ENCODE measurements around the gene PPM1F. TPM values are rescaled to one million over a fixed set of nuclear protein-coding genes. Genes with fewer than 3 reads are reported as not detected.

Gene PPM1F, protein sequence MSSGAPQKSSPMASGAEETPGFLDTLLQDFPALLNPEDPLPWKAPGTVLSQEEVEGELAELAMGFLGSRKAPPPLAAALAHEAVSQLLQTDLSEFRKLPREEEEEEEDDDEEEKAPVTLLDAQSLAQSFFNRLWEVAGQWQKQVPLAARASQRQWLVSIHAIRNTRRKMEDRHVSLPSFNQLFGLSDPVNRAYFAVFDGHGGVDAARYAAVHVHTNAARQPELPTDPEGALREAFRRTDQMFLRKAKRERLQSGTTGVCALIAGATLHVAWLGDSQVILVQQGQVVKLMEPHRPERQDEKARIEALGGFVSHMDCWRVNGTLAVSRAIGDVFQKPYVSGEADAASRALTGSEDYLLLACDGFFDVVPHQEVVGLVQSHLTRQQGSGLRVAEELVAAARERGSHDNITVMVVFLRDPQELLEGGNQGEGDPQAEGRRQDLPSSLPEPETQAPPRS
- total RNA-seq: 156 and 200 TPM in 2 replicates

DNA sequence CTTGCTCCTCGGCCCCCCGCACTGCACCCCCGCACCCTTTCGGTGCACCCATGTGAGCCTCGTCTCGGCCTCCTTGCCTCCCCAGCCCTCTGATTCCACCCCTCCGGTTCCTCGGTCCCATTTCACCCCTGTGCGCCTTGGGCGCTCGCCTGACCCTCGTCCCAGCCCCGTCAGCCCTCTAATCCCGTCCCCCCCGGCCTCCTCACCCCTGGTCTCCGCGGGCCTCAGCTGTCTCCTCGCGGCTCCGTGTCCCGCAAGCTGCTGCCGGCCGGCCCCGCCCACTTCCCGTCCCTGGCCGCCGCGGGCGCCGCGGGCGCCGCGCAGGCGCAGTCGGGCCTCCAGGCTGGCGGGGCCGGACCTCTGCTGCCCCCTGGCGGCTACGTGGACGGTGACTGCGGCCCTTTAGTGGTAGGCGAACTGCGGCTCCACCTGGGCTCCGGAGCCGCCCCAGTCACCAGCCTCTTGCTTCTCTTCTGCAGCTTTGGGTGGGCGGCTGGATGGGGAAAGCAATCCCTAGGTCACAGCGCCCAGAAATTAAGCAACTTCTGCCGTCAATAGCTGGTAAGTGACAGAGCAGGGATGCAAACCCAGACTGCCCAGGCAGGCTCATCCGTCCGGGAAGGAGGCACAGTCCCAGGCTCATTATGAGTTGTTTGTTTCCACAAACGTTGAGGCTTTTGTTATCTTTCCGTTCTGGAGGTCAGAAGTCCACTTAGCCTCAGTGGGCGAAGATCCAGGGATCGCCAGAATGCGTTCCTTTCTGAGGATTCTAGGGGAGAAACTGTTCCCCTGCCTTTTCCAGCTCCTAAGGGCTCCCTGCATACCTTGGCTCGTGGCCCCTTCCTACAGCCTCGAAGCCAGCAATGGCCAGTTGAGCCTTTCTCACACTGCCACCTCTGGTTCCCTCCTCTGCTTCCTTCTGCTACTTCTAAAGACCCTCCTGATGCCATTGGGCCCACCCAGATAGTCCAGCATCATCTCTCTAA lies at the start of gene PPM1F:
Gene PPM1F, minus strand, starts transcription at position 263 of the 986 bp plus-strand sequence. CDS start 6,800 bp downstream, outside the sequence.
- DNase-seq (ENCODE audit: low read depth, low spot score): no peak

DNA sequence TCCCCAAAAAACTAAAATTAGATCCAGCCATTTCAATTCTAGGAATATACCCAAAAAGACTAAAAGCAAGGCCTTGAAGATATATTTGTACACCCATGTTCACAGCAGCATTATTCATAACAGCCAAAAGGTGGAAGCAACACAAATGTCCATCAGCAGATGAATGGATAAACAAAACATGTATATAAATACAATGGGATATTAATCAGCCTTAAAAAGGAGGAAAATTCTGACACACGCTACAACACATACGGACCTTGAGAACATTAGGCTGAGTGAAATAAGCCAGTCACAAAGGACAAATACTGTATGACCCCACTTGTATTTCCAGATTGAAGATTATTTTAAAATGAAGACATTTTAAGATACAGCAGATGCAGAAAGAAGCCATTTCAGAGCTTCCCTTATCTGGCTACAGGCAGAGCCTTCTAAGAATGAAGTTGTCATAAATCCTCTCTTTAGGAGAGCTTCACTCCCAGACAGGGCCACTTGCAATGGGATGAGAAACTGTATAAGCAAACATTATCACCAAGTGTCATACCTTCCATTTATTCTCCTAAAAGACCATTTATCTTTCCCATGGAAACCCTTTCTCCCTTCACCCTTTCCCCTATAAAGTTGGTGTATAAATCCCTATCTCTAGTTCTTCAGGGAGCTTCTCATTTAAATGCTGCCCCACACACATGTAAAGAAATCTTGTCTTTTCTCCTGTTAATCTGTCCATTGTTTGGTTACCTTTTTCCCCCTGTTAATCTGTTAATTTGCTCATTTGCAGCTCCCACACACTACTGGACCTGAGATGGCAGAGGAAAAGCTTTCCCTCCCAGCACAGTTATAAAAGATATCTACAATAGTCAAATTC lies 49.2 kb upstream of the PPM1F start:
- DNase-seq (ENCODE audit: low read depth, low spot score): no peak

DNA sequence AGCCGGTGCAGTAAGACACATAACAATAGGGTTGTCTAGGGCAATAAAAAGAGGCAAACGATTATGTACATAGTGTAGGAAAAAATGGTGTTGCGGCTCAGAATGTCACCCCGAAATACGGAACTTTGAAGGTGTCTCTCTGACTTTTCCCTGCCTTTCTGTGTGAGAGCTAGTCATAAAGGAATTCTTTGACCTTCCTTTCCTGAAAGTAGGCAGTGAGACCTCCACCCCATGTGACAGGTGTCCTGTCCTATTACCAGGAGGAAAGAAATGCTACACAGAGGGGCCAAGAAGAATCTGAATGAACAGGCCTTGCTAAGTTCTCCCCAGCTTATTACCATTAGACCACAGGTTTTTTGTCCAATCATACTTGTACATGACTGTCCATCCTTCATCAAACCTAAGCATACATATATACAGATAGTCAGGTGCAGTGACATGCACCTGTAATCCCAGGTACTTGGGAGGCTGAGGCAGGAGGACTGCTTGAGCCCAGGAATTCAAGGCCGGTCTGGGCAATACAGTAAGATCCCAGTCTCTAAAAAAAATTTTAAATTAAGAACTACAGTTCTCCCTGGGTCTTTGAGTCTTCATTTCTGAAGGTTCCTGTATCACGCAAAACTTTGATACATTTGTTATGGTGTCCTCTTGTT lies 46.1 kb upstream of the PPM1F start:
- no peak for DNase-seq (ENCODE audit: low read depth, low spot score)

DNA sequence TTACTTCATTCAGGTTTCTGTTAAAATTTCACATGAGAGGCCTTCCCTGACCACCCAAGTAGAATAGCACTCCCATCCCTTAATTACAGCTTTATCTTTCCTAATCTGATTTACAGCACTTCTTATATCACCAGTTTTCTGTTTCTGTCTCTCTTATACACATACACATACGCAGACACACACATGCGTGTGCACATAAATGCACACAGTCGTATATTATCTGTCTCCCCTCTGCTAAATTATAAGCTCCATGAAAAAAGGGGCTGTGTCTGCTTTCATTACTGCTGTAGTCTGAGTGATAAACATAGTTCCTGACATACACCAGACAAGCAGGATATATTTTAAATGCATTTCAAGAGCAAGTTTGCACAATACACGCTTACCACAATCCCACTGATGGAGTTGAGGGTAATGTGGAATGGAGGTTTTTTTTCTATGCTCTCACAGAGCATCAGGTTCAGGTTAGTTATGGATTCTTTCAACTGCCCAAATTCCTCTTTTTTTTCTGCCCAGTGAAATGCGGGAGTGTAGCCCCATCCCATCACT lies 43.6 kb upstream of the PPM1F start:
- no peak for DNase-seq (ENCODE audit: low read depth, low spot score)

DNA sequence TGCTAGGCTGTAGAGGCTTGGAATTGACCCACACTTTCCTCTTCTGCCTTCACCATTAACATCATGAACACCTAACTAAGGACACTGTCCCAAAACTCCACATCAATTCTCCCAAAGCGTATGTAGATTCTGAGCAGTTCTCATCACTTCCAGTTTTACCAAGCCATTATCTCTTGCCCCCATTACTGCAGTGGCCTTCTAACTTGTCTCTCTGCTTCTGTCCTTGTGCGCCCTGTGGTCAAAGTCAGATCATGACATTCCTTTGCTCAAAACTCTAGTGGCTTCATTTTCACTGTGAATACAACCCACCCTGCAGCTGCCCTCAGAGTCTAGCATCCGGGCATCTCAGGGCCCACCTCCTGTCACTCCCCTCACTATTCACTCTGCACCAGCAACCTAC lies 43.0 kb upstream of the PPM1F start:
- DNase-seq (ENCODE audit: low read depth, low spot score): no peak

DNA sequence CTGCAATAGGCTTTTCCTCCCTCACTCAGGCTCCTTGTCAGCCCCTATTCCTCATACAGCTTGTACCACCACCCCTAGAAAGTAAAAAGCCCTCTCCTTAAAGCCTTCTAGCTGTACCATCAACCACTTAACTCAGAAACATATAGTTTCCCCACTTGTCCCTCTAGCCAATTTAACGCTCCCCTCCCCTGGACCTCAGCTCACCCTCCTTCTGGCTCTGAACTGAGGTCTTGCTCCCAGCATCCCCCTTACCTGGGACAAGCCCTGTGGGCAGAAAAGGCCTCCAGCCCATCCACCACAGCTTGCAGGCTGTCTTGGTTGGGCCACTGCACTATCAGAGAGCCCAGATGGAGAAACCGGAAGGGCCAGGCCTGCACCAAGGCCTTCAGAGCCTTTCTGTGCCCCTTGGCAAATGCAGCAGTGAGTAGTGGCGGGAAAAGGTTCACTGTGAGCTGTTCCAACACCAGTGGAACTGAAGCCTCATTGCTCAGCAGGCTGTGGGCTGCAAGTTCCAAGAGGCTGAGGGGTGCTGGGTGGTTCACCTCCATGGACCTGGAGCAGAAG lies 42.3 kb upstream of the PPM1F start:
- DNase-seq (ENCODE audit: low read depth, low spot score): no peak

DNA sequence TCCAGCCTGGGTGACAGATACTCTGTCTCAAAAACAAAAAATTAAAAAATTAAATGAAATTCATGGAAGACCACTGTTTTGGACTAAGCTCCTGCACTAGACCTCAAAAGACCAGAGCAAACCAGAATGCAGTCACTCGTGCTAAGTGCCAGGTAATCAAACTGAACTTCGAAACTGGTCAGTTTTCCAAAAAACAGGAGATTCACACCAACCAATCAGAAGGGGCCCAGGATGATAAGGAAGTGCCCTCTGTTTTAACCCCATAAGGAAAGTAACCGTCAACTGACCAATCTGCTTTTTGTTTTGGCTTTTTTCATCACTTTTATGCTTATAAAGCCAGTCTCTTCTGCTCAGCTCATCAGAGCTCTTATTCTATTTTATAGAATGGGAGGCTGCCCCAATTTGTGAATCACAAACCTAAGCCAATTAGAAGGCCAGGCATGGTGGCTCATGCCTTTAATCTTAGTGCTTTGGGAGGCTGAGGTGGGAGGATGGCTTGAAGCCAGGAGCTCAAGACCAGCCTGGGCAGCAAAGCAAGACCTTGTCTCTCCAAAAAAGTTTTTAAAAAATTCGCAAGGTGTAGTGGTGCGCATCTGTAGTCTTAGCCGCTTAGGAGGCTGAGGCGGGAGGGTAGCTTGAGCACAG lies 40.1 kb upstream of the PPM1F start:
- DNase-seq (ENCODE audit: low read depth, low spot score): no peak

DNA sequence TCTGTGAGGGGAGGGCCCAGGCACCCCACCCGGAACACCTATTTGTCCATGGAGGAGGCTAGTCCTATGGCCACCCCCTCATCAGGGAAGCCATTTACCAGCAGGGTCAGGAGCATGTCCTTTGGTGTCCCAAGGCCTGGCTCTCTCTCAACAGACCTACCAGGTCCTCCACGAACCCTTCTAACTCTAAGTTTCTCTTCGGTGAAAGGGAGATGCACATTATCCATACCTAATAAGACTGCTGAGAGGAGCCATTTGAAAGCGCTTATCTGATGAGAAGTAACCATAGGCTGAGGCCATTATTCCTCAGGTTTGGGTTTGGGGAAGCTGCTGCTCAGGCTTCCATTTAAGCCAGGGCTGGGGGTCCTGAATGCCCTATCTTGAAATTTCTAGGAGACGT lies 39.1 kb upstream of the PPM1F start:
- DNase-seq (ENCODE audit: low read depth, low spot score): no peak

DNA sequence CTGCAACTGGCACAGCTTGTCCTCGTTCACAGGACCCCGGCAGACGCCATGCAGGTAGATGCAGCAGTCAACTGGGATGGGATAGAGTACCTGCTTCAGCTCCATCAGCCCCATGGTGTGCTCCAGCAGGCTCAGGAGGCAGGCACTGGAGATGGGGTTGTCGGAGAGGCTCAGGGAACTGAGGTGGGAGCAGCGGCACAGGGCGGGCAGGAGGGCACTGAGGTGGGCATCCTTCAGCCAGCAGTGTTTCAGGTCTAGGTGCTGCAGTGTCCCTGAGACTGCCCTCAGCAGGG lies 38.6 kb upstream of the PPM1F start:
- DNase-seq (ENCODE audit: low read depth, low spot score): no peak

DNA sequence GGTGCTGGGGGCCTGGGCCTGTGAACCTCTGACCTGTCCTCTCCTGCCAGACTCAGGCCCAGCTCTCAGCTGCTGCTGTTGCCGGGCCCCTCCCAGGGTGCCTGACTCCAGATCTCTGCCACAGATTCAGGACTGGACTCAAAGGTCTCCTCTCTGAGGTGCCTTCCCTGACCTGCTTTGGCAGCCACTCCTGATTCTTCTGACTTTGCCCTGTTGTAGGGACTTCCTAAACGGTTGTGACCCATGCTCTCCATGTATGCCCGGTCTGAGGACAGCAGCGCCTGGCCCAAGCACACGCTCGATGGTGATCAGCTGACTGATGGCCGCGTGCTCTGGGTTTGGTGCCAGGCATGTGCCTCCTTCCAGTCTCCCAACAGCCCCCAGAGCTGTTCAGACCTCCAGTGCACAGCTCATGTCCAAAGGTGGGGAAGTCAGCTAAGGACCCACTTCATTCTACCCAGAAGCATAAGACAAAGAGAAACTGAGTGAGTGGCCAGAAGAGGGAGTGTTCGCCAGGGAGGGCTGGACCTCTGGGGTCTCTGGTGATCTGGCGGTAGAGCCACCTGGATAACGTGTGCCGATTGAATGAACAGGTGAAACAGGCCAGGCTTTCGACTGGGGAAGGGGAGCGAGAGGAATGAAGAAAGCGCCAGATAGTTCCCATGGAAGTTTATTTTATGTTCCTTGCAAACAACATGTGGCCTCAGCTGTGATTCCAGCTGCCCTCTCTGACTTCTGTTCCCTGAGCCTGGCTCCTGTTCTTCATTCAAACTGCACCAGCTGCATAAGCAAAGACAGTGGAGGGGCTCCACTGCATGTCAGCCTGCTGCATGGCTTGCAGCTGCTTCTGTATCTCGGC lies 38.0 kb upstream of the PPM1F start:
- no peak for DNase-seq (ENCODE audit: low read depth, low spot score)

DNA sequence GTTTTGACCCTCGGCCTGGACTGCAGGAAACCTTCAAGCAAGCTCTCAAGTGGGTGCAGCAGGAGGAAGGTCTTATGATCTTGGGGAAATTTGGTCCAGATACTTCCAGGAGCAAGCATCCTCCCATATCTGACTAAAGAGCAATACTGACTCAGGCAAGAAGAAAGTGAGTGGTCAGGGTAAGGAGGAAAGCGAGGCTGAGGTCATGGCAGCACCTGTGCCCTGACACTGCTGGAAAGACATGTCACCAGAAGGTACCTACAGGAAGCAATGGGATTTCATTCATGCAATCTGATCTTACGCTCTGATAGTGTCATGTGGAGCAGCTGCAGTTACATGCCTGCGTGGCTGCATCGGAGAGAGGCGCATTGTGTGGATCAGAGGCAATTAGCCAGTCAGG lies 36.4 kb upstream of the PPM1F start:
- no peak for DNase-seq (ENCODE audit: low read depth, low spot score)

DNA sequence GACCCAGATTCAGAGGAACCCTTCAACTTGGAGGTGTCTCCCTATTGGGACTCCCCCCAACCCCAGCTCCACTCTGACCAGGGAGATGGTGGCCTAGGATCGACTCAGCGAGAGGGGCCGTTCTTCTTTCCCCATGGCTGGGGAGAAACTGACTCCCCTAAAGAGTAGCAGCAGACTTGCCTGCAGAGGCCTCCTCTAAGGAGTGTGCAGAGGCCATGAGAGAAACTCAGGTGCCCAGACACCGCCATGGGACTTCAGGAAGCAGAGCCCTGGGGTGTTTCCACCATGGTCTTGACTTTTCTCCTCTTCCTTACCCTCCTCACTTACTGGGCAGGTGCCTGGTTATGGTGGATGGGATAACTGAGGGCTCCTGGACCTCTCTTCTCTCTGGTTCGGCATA lies 32.6 kb upstream of the PPM1F start:
- DNase-seq (ENCODE audit: low read depth, low spot score): no peak

DNA sequence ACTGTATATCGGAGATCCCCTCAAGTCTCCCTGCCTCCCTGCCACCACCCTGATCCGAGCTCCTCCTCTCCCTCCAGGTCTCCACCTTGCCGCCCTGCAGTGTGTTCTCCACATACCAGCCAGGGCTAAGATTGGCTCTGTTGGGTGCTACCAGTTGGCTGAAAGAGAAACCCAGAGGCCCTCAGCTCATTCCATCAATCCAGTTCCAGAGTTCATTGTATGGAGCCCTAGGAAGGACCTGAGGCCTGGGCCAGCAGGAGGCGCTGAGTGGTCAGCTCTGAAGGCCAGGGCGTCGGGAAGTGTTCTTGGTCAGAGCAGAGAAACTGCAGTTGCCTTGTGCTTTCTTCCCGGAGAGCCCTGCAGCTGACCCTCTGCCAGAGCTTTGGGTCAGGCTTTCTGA lies 32.1 kb upstream of the PPM1F start:
- no peak for DNase-seq (ENCODE audit: low read depth, low spot score)

DNA sequence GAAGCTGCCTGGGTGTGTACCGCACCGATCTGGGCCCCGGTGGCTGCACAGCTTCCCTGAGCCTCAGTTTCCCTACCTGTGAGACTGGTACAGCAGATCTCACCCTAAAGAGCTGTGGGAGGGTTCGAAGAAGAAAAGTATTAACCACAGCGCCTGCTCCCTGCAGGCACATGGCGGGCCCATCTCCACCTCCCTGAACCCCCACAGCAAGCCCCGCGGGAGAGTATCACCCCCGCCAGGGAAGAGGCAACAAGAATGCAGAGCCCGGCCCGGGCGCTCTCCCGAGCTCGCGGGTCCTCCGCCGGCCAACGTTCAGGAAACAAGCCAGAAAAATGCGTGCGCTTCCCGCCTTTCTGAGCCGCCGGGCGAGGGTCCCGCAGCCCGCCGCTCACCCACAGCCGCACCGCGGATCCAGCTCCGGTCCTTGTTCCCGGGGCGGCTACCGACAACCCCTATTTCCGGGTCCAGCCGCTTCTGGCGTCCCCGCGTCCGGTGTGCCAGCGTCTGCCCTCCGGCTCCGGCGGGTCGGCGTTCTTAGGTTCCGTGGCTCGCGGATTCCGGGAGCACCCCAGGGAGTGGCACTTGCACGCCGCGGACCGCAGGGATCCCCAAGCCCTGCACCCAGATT lies 29.8 kb upstream of the PPM1F start, which contains the start of gene TOP3B:
Gene TOP3B, minus strand, starts transcription at position 450 of the 628 bp plus-strand sequence. CDS start 7,078 bp downstream, outside the sequence.
- peak; percentile 29 for DNase-seq (ENCODE audit: low read depth, low spot score)

DNA sequence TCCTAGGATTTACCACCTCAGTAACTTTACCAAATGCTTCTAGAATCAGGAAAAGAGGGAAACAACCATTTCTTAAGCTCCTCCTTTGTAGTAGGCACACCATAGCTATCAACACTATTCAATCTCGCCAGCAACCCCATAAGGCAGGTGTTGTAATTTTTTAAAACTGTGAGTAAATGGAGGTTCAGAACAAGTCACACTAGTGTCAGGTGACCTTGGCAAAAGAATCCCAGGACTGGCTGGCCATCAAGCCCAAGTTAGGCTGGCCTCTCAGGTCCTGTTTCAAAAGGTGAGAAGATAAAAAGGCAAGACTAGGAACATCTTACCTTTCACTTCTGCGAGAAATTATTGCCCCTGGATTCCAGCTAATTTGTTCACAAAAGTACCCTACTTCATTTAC lies 29.2 kb upstream of the PPM1F start:
- no peak for DNase-seq (ENCODE audit: low read depth, low spot score)

DNA sequence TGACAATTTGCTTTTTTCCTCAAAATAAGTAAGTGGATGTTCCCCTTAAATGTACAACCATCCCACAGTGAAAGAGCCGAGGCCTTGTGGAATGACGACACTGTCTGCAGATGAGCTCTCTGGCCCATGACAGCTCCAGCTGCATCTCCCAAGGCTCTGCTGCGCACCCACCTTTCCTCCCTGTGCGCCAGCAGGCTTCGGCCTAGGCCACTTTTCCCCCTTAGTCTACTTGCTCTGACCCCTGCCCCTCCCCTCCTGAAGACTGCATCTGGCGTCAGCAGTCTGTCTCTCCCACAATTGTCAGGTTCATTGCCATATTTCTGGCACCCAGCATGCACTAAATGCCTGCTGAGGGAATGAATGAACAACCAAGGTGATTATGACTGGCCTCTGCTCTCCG lies 27.9 kb upstream of the PPM1F start:
- no peak for DNase-seq (ENCODE audit: low read depth, low spot score)

DNA sequence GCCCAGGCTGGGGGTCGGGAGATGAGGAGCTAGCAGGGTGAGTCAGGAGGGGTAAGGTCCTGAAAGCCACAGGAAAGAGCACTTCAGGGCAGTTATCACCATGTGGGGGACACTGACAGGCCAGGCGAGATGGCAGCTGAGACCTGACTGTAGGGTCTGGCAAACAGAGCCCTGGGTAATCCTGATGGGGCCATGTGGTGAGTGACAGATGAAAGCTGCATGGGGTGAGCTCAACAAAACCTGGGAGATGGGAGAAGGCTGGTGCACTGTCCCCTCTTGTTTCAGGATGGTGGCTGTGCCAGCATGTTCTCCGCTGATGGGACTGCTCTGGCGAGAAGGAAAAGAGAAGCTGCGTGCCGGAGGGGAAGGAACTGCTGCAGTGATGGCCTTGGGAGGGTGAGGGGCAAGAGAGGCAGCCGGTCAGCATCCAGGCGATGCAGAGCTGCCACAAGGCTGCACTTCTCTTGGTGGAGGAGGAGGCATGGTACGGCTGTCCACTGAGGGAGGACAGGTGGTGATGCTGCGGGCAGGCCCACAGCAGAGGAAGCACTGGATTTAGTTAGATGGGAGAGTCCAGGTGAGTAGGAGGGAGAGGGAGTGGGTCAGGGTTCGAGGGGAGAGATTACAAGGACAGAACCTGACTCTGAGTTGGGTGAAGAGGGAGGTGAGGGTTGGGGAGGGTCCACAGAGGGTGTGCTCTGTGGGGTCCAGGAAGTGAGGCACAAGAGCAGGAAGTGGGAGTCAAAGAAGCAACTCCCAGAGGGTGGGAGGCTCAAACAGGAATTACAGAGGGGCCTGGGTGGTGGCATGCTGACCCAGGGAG lies 26.1 kb upstream of the PPM1F start:
- DNase-seq (ENCODE audit: low read depth, low spot score): no peak

Data from pulmonary artery endothelial cell (primary cell).